Measurements from ENCODE around the gene KBTBD13.
"Not testable (repeated sequence)": the region's sequence is repeated elsewhere in the genome, so short reads cannot be mapped to it uniquely, and the experiment has no call there.

KBTBD13 gene

GRCh38 chr15:65099801-65100200 lies 23.3 kb downstream of the KBTBD13 start:
- not testable (repeated sequence) for H3K27ac ChIP-seq

GRCh38 chr15:65100442-65100841 lies 23.9 kb downstream of the KBTBD13 start:
- Histone ChIP-seq H3K4me3 (no peak overlapping the region), H3K27ac (peak overlapping the region in 2 of 21 experiments; percentile 17 to 39)

More at GRCh38 chr15:65099801-65100200, 23.3 kb downstream of the KBTBD13 start:
- not testable (repeated sequence) for H3K4me3 ChIP-seq

GRCh38 chr15:65101411-65101890 lies 24.9 kb downstream of the KBTBD13 start:
- Histone ChIP-seq H3K27ac (no peak overlapping the region), H3K4me3 (no peak overlapping the region)

GRCh38 chr15:65101891-65102708 lies 25.6 kb downstream of the KBTBD13 start:
- Histone ChIP-seq H3K27ac (no peak overlapping the region), H3K4me3 (no peak overlapping the region)

GRCh38 chr15:65102912-65103311 lies 26.4 kb downstream of the KBTBD13 start:
- no peak overlapping the region for H3K4me3 ChIP-seq
- no peak overlapping the region for H3K27ac ChIP-seq

GRCh38 chr15:65105038-65105437 lies 28.5 kb downstream of the KBTBD13 start:
- no peak overlapping the region for H3K4me3 ChIP-seq
- no peak overlapping the region for H3K27ac ChIP-seq

GRCh38 chr15:65106011-65106590 lies 29.6 kb downstream of the KBTBD13 start:
- Histone ChIP-seq H3K4me3 (no peak overlapping the region), H3K27ac (no peak overlapping the region)

- Histone ChIP-seq H3K27ac (no peak overlapping the region), H3K4me3 (no peak overlapping the region)
Measured at GRCh38 chr15:65110676-65111292, 34.2 kb downstream of the KBTBD13 start.

GRCh38 chr15:65115086-65115485 lies 38.5 kb downstream of the KBTBD13 start, which contains the start of gene UBAP1L:
Gene UBAP1L, minus strand, starts transcription at chr15:65115200. Its CDS starts 8,985 bp downstream, at chr15:65106215.
- no peak within 1 kb of the TSS for H3K27ac ChIP-seq
- no peak within 1 kb of the TSS for H3K4me3 ChIP-seq

- no peak overlapping the region for H3K4me3 ChIP-seq
- H3K27ac ChIP-seq, result no peak overlapping the region
Measured at GRCh38 chr15:65115542-65115941, 39.0 kb downstream of the KBTBD13 start.

All from skin epidermis (tissue), 12 donors.